Measurements from ENCODE around the gene MSI2.
"Not testable (repeated sequence)": the region's sequence is repeated elsewhere in the genome, so short reads cannot be mapped to it uniquely, and the experiment has no call there.

MSI2 gene

GRCh38 chr17:57609878-57610270 is 353.6 kb downstream of the MSI2 start:
- H3K4me3 Mint-ChIP-seq: no peak overlapping the region
- ATAC-seq (no peak), DNase-seq (no peak)
- H3K27me3 Mint-ChIP-seq: no peaks in the 10 kb centered on the region
- H3K4me1 Mint-ChIP-seq: peaks cover 86% of the 10 kb centered on the region
- peak overlapping the region in 1 of 2 donors; percentile 90 for H3K27ac Mint-ChIP-seq
- H3K9me3 Mint-ChIP-seq: no peaks in the 10 kb centered on the region

GRCh38 chr17:57612202-57613071 is 356.1 kb downstream of the MSI2 start:
- Mint-ChIP-seq H3K27me3 (no peaks in the 10 kb centered on the region), H3K9me3 (no peaks in the 10 kb centered on the region), H3K4me1 (peaks cover 60% of the 10 kb centered on the region), H3K4me3 (peak overlapping the region; percentile 42 to 55), H3K27ac (peak overlapping the region; percentile 54 to 79)
- peak; percentile 84 for ATAC-seq
- DNase-seq: no peak

GRCh38 chr17:57614742-57615141 is 358.4 kb downstream of the MSI2 start:
- DNase-seq (no peak), ATAC-seq (no peak)
- Mint-ChIP-seq H3K27me3 (no peaks in the 10 kb centered on the region), H3K9me3 (no peaks in the 10 kb centered on the region), H3K27ac (no peak overlapping the region), H3K4me1 (peaks cover 49% of the 10 kb centered on the region), H3K4me3 (no peak overlapping the region)

GRCh38 chr17:57615836-57616757 is 359.8 kb downstream of the MSI2 start:
- Mint-ChIP-seq H3K27ac (no peak overlapping the region), H3K9me3 (no peaks in the 10 kb centered on the region), H3K27me3 (no peaks in the 10 kb centered on the region), H3K4me3 (no peak overlapping the region), H3K4me1 (peaks cover 43% of the 10 kb centered on the region)
- ATAC-seq (no peak), DNase-seq (no peak)

GRCh38 chr17:57617218-57617617 is 360.9 kb downstream of the MSI2 start:
- peaks cover 32% of the 10 kb centered on the region for H3K4me1 Mint-ChIP-seq
- H3K9me3 Mint-ChIP-seq: no peaks in the 10 kb centered on the region
- ATAC-seq (no peak), DNase-seq (no peak)
- no peaks in the 10 kb centered on the region for H3K27me3 Mint-ChIP-seq
- H3K27ac Mint-ChIP-seq: peak overlapping the region in 1 of 2 donors; percentile 67
- no peak overlapping the region for H3K4me3 Mint-ChIP-seq

- Mint-ChIP-seq H3K27ac (peak overlapping the region in 1 of 2 donors; percentile 51), H3K27me3 (no peaks in the 10 kb centered on the region), H3K4me1 (peaks cover 35% of the 10 kb centered on the region), H3K4me3 (no peak overlapping the region), H3K9me3 (no peaks in the 10 kb centered on the region)
- DNase-seq (no peak), ATAC-seq (no peak)
Measured at GRCh38 chr17:57619061-57619937, 363.0 kb downstream of the MSI2 start.

- no peak for DNase-seq
- Mint-ChIP-seq H3K4me1 (peaks cover 40% of the 10 kb centered on the region), H3K4me3 (no peak overlapping the region), H3K9me3 (no peaks in the 10 kb centered on the region), H3K27ac (no peak overlapping the region), H3K27me3 (no peaks in the 10 kb centered on the region)
- ATAC-seq: no peak
Measured at GRCh38 chr17:57620576-57620975, 364.3 kb downstream of the MSI2 start.

- ATAC-seq, DNase-seq, H3K9me3 Mint-ChIP-seq, H3K4me3 Mint-ChIP-seq, H3K27me3 Mint-ChIP-seq: not testable (repeated sequence)
- peak overlapping the region in 1 of 2 donors; percentile 46 for H3K27ac Mint-ChIP-seq
- H3K4me1 Mint-ChIP-seq: peaks cover 40% of the 10 kb centered on the region
Measured at GRCh38 chr17:57621791-57622190, 365.5 kb downstream of the MSI2 start.

GRCh38 chr17:57622306-57622682 is 366.0 kb downstream of the MSI2 start:
- Mint-ChIP-seq H3K27me3 (no peaks in the 10 kb centered on the region), H3K9me3 (no peaks in the 10 kb centered on the region), H3K27ac (peak overlapping the region in 1 of 2 donors; percentile 7), H3K4me1 (peaks cover 40% of the 10 kb centered on the region), H3K4me3 (no peak overlapping the region)
- ATAC-seq (no peak), DNase-seq (no peak)

- H3K4me3 Mint-ChIP-seq: peak overlapping the region in 1 of 2 donors; percentile 52
- H3K4me1 Mint-ChIP-seq: peaks cover 40% of the 10 kb centered on the region
- DNase-seq (no peak), ATAC-seq (peak; percentile 63)
- H3K9me3 Mint-ChIP-seq: no peaks in the 10 kb centered on the region
- H3K27ac Mint-ChIP-seq: peak overlapping the region; percentile 28 to 46
- H3K27me3 Mint-ChIP-seq: no peaks in the 10 kb centered on the region
Measured at GRCh38 chr17:57622683-57623433, 366.5 kb downstream of the MSI2 start.

GRCh38 chr17:57623620-57624019 is 367.3 kb downstream of the MSI2 start:
- no peak for DNase-seq
- no peak for ATAC-seq
- peak overlapping the region in 1 of 2 donors; percentile 52 for H3K4me3 Mint-ChIP-seq
- peak overlapping the region in 1 of 2 donors; percentile 55 for H3K27ac Mint-ChIP-seq
- H3K27me3 Mint-ChIP-seq: no peaks in the 10 kb centered on the region
- no peaks in the 10 kb centered on the region for H3K9me3 Mint-ChIP-seq
- peaks cover 40% of the 10 kb centered on the region for H3K4me1 Mint-ChIP-seq

GRCh38 chr17:57624386-57624785 is 368.1 kb downstream of the MSI2 start:
- no peak overlapping the region for H3K4me3 Mint-ChIP-seq
- H3K4me1 Mint-ChIP-seq: peaks cover 33% of the 10 kb centered on the region
- no peaks in the 10 kb centered on the region for H3K27me3 Mint-ChIP-seq
- no peaks in the 10 kb centered on the region for H3K9me3 Mint-ChIP-seq
- H3K27ac Mint-ChIP-seq: no peak overlapping the region
- no peak for DNase-seq
- ATAC-seq: no peak

- H3K9me3 Mint-ChIP-seq: no peaks in the 10 kb centered on the region
- ATAC-seq: no peak
- peaks cover 24% of the 10 kb centered on the region for H3K4me1 Mint-ChIP-seq
- H3K27ac Mint-ChIP-seq: peak overlapping the region in 1 of 2 donors; percentile 87
- no peaks in the 10 kb centered on the region for H3K27me3 Mint-ChIP-seq
- DNase-seq: no peak
- no peak overlapping the region for H3K4me3 Mint-ChIP-seq
Measured at GRCh38 chr17:57625511-57625910, 369.2 kb downstream of the MSI2 start.

- peak in 1 of 2 donors; percentile 35 for DNase-seq
- ATAC-seq: peak; percentile 73
- Mint-ChIP-seq H3K4me1 (peaks cover 24% of the 10 kb centered on the region), H3K9me3 (no peaks in the 10 kb centered on the region), H3K27me3 (no peaks in the 10 kb centered on the region), H3K4me3 (no peak overlapping the region), H3K27ac (peak overlapping the region; percentile 33 to 65)
Measured at GRCh38 chr17:57625957-57626356, 369.6 kb downstream of the MSI2 start.
